Measurements from ENCODE around the gene PALLD.

Gene PALLD

GRCh38 chr4:168630445-168631187 is 133.8 kb downstream of the PALLD start:
- DNase-seq, result no peak

- no peak for DNase-seq
These were observed 134.7 kb downstream of the PALLD start for GRCh38 chr4:168631241-168632162.

GRCh38 chr4:168632301-168632725 is 135.5 kb downstream of the PALLD start:
- no peak for DNase-seq

GRCh38 chr4:168633064-168633463 is 136.2 kb downstream of the PALLD start:
- DNase-seq, result no peak

- DNase-seq, result no peak
These were observed 136.6 kb downstream of the PALLD start for GRCh38 chr4:168633496-168633895.

GRCh38 chr4:168634276-168634802 is 137.5 kb downstream of the PALLD start:
- peak; percentile 24 for DNase-seq

- DNase-seq, result no peak
These were observed 139.2 kb downstream of the PALLD start for GRCh38 chr4:168636040-168636439.

- DNase-seq, result no peak
These were observed 139.8 kb downstream of the PALLD start for GRCh38 chr4:168636506-168637196.

GRCh38 chr4:168637872-168638756 is 141.3 kb downstream of the PALLD start:
- DNase-seq, result no peak

GRCh38 chr4:168639914-168640313 is 143.1 kb downstream of the PALLD start:
- no peak for DNase-seq

- DNase-seq, result no peak
These were observed 144.9 kb downstream of the PALLD start for GRCh38 chr4:168641811-168642140.

GRCh38 chr4:168642591-168642990 is 145.7 kb downstream of the PALLD start:
- no peak for DNase-seq

GRCh38 chr4:168643111-168643795 is 146.4 kb downstream of the PALLD start:
- DNase-seq, result no peak

- no peak for DNase-seq
These were observed 146.9 kb downstream of the PALLD start for GRCh38 chr4:168643796-168644159.

- no peak for DNase-seq
These were observed 149.3 kb downstream of the PALLD start for GRCh38 chr4:168646001-168646768.

GRCh38 chr4:168647646-168648375 is 151.0 kb downstream of the PALLD start:
- DNase-seq, result no peak

GRCh38 chr4:168648494-168648893 is 151.6 kb downstream of the PALLD start:
- DNase-seq, result no peak

GRCh38 chr4:168648929-168649328 is 152.1 kb downstream of the PALLD start:
- no peak for DNase-seq

GRCh38 chr4:168651374-168651773 is 154.5 kb downstream of the PALLD start:
- DNase-seq, result no peak

- no peak for DNase-seq
These were observed 155.0 kb downstream of the PALLD start for GRCh38 chr4:168651864-168652263.

Measured in activated CD4-positive, alpha-beta T cell treated with anti-CD3 and anti-CD28 coated beads, Interleukin-10, Interleukin-2, amounts not matched to agents 100 ng/mL and 50 ng/mL, durations not matched to agents 16 hours and 8 hours (primary cell).